OCI-LY1 (cell line): Measurements from ENCODE around the gene P3H3.

Experiments
- CTCF ChIP-seq: fragments of 200-600 bp; sonication (generic), shearing (Covaris generic); IDR thresholded peaks from 2 replicates; pipeline ENCODE4 v1.5.1; 2017; ENCODE audit warnings: mild to moderate bottlenecking, antibody characterized with exemption, low read length, moderate library complexity, mixed read lengths
- EZH2 ChIP-seq: fragments of 200-600 bp; sonication (generic), shearing (Covaris generic); IDR thresholded peaks from 2 replicates; pipeline ENCODE4 v1.8.0; 2017; ENCODE audit warnings: borderline replicate concordance, mixed run types, mild to moderate bottlenecking, antibody characterized with exemption, low read length, moderate library complexity, mixed read lengths

- TF ChIP-seq CTCF (no peak), EZH2 (no peak)
Observed at GRCh38 chr12:6860116-6860515, 31.9 kb downstream of the P3H3 start.
